ENCODE results near the gene TMC6.

DNA sequence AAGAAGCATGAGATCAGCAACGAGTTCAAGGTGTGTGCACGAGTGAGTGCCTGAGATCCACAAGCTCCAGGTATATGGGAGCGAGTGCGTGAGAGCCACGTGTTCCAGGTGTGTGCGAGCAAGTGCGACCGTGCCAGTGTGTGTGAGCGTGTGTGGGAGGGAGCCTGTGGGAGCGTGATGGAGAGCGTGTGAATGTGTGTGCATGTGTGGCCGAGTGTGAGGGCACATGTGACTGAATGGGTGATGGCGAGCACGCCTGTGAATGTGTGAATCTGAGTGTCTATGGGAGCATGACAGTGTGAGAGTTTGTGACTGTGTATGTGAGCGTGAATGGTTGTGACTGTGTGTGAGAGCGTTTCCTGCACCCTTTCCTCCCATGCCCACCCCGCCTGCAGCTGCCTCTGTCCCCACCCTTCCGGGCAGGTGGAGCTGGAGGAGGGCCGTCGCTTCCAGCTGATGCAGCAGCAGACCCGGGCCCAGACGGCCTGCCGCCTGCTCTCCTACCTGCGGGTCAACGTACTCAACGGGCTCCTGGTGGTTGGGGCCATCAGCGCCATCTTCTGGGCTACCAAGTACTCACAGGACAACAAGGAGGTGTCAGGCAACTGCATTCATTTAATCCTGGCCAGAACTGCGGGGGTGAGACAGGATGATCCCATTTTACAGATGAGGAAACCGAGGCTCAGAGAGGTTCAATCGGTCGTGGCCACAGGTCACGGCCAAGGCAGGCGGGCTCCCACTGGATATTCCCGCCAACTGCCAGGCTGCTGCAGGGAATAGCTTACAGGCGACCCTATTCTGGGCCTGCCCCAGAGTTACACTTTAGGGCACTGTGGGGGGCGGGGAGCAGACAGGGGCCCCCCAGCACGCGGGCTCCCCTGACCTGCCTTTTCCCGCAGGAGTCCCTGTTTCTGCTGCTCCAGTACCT, 5.7 kb upstream of the TMC6 start:
- TF ChIP-seq, protein P1, sequence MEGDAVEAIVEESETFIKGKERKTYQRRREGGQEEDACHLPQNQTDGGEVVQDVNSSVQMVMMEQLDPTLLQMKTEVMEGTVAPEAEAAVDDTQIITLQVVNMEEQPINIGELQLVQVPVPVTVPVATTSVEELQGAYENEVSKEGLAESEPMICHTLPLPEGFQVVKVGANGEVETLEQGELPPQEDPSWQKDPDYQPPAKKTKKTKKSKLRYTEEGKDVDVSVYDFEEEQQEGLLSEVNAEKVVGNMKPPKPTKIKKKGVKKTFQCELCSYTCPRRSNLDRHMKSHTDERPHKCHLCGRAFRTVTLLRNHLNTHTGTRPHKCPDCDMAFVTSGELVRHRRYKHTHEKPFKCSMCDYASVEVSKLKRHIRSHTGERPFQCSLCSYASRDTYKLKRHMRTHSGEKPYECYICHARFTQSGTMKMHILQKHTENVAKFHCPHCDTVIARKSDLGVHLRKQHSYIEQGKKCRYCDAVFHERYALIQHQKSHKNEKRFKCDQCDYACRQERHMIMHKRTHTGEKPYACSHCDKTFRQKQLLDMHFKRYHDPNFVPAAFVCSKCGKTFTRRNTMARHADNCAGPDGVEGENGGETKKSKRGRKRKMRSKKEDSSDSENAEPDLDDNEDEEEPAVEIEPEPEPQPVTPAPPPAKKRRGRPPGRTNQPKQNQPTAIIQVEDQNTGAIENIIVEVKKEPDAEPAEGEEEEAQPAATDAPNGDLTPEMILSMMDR (conservative IDR thresholded peaks at IDR 0.05; ENCODE audit: low read length) = peak; percentile 71
- no peak for TF ChIP-seq EZH2phosphoT487 (IDR thresholded peaks at IDR 0.05; ENCODE audit: borderline replicate concordance)

All from Loucy (cell line).